Lung (tissue), 12 donors: Measurements from ENCODE around the gene PTPN7. TPM values are rescaled to one million over a fixed set of nuclear protein-coding genes. Genes with fewer than 3 reads are reported as not detected.

Source experiments
- ATAC-seq: fragments of 200-7000 bp; cut with Tn5 transposase; one replicate; pipeline ENCODE4 v1.9.1; 2020; ENCODE audit warnings: moderate number of reproducible peaks; ENCODE audit not compliant: insufficient read depth, low FRiP score
- DNase-seq, 3 donors: peaks; one replicate each; pipeline ENCODE4 v3.0.0-alpha.2; 2013 to 2017
- H3K27ac ChIP-seq, 2 donors: one replicate each; pipeline ENCODE4 v1.5.1; 2013; ENCODE audit warnings: mild to moderate bottlenecking in 2 of 2, moderate library complexity in 2 of 2, control low read depth in 1 of 2, inconsistent platforms in 1 of 2, low read depth in 1 of 2, low read length in 1 of 2
- H3K27me3 ChIP-seq, 3 donors: one replicate each; pipeline ENCODE4 v1.5.1; 2013; ENCODE audit warnings: low read length in 2 of 3; ENCODE audit not compliant: control insufficient read depth in 3 of 3, insufficient read depth in 3 of 3
- H3K36me3 ChIP-seq, 4 donors: one replicate each; pipeline ENCODE4 v1.5.1; 2013; ENCODE audit warnings: low read length in 4 of 4, mild to moderate bottlenecking in 1 of 4, moderate library complexity in 1 of 4; ENCODE audit not compliant: control insufficient read depth in 4 of 4, insufficient read depth in 4 of 4
- H3K4me1 ChIP-seq, 5 donors: one replicate each; pipeline ENCODE4 v1.5.1; 2013; ENCODE audit warnings: low read length in 5 of 5, mild to moderate bottlenecking in 2 of 5, moderate library complexity in 1 of 5; ENCODE audit not compliant: control insufficient read depth in 5 of 5, insufficient read depth in 5 of 5
- H3K4me3 ChIP-seq: one replicate; pipeline ENCODE4 v1.5.1; 2013; ENCODE audit warnings: mild to moderate bottlenecking, control low read depth, moderate library complexity
- H3K9ac ChIP-seq, 2 donors: one replicate each; pipeline ENCODE4 v1.5.1; 2013; ENCODE audit warnings: low read length in 2 of 2, control low read depth in 1 of 2; ENCODE audit not compliant: insufficient read depth in 1 of 2
- H3K9me3 ChIP-seq, 4 donors: one replicate each; pipeline ENCODE4 v1.5.1; 2013; ENCODE audit warnings: low read length in 3 of 4, mild to moderate bottlenecking in 1 of 4, moderate library complexity in 1 of 4; ENCODE audit not compliant: control insufficient read depth in 4 of 4, insufficient read depth in 3 of 4
- WGBS, 2 donors: extraction: QIAGEN DNeasy Blood & Tissue Kit; methylation state at CpG; one replicate each; pipeline ENCODE4 v1.1.7; 2013; 5-methylcytosine and 5-hydroxymethylcytosine counted together
- polyA plus RNA-seq, 2 donors: library from polyadenylated mRNA; stranded (reverse); fragments of 200-250 nt; gene quantifications; one replicate each; pipeline ENCODE4 v1.2.1, GENCODE V29; 2013
- total RNA-seq, 2 donors: library from RNA; depleted of rRNA in 1 of 2; stranded (reverse); fragments of >200 nt in 1 of 2; gene quantifications; one replicate each; pipeline ENCODE4 v1.2.1, GENCODE V29; 2014 to 2021
- TF ChIP-seq, protein P1 (sequence below): IDR thresholded peaks from 2 replicates; pipeline ENCODE4 v1.5.1; 2012; ENCODE audit warnings: mild to moderate bottlenecking; ENCODE audit errors: control extremely low read depth, extremely low read depth
- donor health status: control.
- donor health status: control.
- donor health status: Bipolar disorder and iron deficiency.
- donor health status: healthy.
- donor health status: DM: yes; HTN: yes; CAD: no.

The PTPN7 gene
- total and polyA plus RNA-seq, 4 donors: 2.9 to 14.0 (median 5.7) TPM

DNA sequence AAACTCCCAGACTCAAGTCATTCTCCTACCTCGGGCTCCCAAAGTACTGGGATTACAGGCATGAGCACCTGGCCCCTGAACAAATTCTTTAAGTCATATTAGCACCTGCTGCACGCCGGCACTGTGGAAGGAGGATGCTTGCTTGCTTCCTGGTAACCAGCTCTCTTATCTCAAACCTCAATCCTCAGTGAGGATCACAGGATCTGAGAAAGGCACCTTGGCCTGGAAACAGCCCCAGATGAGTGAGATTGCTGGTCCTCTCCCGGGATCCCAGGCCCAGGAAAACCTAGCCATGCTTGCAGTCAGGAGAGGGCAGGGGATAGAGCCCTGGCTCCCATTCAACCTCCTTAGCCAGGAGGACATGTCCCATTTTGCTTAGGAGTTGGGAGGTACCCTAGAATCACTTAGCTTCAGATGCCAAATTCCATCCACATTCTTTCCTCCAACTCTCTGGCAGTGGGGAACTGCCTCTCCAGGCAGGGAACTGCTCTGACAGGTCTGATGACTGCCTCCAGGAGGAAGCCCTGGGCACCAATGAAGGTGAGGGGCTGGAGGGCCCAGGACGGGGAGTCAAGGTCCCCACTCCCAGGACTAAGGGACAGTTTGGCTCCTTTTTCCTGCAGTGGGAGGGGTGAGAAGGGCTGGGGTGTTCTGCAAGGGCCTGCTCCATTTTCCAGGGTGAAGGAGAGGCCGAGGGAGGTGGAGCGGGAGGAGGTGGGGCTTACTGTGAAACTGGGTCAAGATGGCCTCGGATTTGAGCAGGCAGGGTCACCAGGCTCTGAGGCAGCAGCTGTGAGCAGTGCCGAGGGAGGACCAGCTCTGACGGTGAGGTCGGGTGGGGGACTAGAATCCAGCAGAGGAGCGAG, 28.2 kb downstream of the PTPN7 start:
- peak overlapping the region in 1 of 2 donors; percentile 92 for H3K27ac ChIP-seq
- 59 to 75% methylated on average over 12 of the region's 12 CpGs for WGBS, 2 donors
- DNase-seq (peak; percentile 54 to 75 (median 68)), ATAC-seq (peak; percentile 50)
- TF ChIP-seq, protein P1, sequence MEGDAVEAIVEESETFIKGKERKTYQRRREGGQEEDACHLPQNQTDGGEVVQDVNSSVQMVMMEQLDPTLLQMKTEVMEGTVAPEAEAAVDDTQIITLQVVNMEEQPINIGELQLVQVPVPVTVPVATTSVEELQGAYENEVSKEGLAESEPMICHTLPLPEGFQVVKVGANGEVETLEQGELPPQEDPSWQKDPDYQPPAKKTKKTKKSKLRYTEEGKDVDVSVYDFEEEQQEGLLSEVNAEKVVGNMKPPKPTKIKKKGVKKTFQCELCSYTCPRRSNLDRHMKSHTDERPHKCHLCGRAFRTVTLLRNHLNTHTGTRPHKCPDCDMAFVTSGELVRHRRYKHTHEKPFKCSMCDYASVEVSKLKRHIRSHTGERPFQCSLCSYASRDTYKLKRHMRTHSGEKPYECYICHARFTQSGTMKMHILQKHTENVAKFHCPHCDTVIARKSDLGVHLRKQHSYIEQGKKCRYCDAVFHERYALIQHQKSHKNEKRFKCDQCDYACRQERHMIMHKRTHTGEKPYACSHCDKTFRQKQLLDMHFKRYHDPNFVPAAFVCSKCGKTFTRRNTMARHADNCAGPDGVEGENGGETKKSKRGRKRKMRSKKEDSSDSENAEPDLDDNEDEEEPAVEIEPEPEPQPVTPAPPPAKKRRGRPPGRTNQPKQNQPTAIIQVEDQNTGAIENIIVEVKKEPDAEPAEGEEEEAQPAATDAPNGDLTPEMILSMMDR: no peak
- H3K36me3 ChIP-seq: peaks cover 5 to 30% (median 11%) of the 10 kb centered on the region in 4 donors
- no peaks in the 10 kb centered on the region for H3K27me3 ChIP-seq
- H3K9ac ChIP-seq: peak overlapping the region in 1 of 2 donors; percentile 47
- H3K4me3 ChIP-seq: no peak overlapping the region
- H3K4me1 ChIP-seq: peaks cover 0 to 34% (median 14%) of the 10 kb centered on the region in 5 donors
- H3K9me3 ChIP-seq: no peaks in the 10 kb centered on the region

DNA sequence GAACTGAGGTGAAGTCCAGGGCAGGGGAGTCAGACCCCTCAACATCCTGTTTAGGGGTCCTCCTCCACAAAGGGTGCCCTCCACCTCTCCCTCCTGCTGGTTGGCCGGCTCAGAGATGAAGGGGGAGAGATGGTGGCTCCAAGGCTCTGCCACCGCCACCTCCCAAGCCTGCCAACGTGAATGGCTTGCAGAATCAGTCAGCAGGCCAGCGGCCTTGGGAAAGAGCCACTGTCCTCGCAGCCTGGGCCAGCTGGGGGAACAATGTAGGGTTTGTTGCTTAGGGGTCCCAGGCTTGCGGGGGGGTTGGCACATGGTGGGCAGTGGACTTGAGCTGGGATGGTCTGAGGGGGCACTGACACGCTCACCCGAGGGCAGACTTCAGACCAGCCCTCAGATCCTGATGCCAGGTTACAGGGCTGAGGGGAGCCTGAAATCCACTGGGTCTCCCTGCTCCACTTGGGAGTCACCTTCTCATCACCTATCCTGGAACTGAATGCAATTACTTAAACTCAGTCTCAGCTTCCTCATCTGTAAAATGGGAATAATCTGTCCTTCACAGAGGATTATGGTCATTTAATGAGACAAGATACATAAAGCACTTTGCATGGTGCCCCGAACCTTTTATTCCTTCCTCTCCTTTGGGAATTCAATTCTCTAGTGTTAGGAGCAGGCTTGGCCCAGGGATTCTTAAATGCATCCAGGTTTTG, 29.4 kb downstream of the PTPN7 start:
- DNase-seq: no peak

DNA sequence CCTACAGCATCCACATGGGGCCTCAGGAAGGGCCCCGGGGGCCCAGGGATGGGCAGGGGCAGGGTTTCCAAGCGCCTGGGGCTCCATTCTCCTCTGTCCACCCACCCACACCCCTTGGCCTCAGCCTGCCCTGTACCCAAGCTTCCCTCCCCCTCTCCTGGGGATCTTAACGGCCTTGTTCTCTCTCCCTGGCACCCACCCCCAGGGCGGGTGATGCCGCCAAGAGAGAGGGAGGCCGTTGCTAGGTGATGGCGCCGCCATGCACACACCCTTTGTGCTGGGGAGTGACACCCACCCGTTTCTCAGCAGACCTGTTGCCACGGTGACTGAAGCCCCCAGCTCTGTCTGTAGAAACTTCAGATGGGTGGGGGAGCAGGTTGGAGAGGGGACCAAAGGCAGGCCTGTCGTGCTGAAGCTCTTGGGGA, 30.1 kb downstream of the PTPN7 start:
- no peak for ATAC-seq
- TF ChIP-seq, protein P1: no peak

More for the DNA sequence above, 29.4 kb downstream of the PTPN7 start:
- H3K27me3 ChIP-seq: no peaks in the 10 kb centered on the region
- peaks cover 5 to 26% (median 11%) of the 10 kb centered on the region in 4 donors for H3K36me3 ChIP-seq
- WGBS, 2 donors: 66% methylated on average over 9 of the region's 9 CpGs
- no peak for ATAC-seq
- peak overlapping the region in 1 of 2 donors; percentile 40 for H3K27ac ChIP-seq
- H3K4me1 ChIP-seq: peaks cover 0 to 34% (median 14%) of the 10 kb centered on the region in 5 donors
- no peaks in the 10 kb centered on the region for H3K9me3 ChIP-seq
- no peak overlapping the region for H3K9ac ChIP-seq
- no peak overlapping the region for H3K4me3 ChIP-seq
- TF ChIP-seq, protein P1: no peak

More for the DNA sequence above, 30.1 kb downstream of the PTPN7 start:
- no peak overlapping the region for H3K9ac ChIP-seq
- peak in 1 of 3 donors; percentile 24 for DNase-seq
- 49 to 56% methylated on average over 9 to 11 of the region's 11 CpGs for WGBS, 2 donors
- no peak overlapping the region for H3K4me3 ChIP-seq
- peaks cover 5 to 20% (median 11%) of the 10 kb centered on the region in 4 donors for H3K36me3 ChIP-seq
- no peaks in the 10 kb centered on the region for H3K9me3 ChIP-seq
- no peaks in the 10 kb centered on the region for H3K27me3 ChIP-seq
- H3K27ac ChIP-seq: peak overlapping the region in 1 of 2 donors; percentile 40
- peaks cover 0 to 34% (median 14%) of the 10 kb centered on the region in 5 donors for H3K4me1 ChIP-seq
